ENCODE results near the gene C4orf33.

C4orf33 gene

GRCh38 chr4:129131343-129131742 is 35.4 kb downstream of the C4orf33 start:
- H3K4me1 Mint-ChIP-seq, result no peaks in the 10 kb centered on the region
- H3K4me3 Mint-ChIP-seq, result no peak overlapping the region
- H3K9me3 Mint-ChIP-seq, result peaks cover 8% of the 10 kb centered on the region
- peaks cover 4% of the 10 kb centered on the region for H3K27me3 Mint-ChIP-seq (ENCODE audit: low read depth, poor library complexity)
- no peak for TF ChIP-seq CTCF (IDR thresholded peaks at IDR 0.05)
- no peak overlapping the region for H3K27ac Mint-ChIP-seq
- no peaks in the 10 kb centered on the region for H3K36me3 Mint-ChIP-seq (ENCODE audit: low read depth)
- DNase-seq, result no peak

GRCh38 chr4:129136433-129136832 is 40.5 kb downstream of the C4orf33 start:
- Mint-ChIP-seq H3K27me3 (ENCODE audit: low read depth, poor library complexity) (peaks cover 4% of the 10 kb centered on the region), H3K4me1 (peaks cover 13% of the 10 kb centered on the region), H3K4me3 (no peak overlapping the region), H3K27ac (no peak overlapping the region), H3K9me3 (peaks cover 5% of the 10 kb centered on the region), H3K36me3 (ENCODE audit: low read depth) (no peaks in the 10 kb centered on the region)
- DNase-seq, result no peak
- TF ChIP-seq CTCF (IDR thresholded peaks at IDR 0.05), result no peak

- H3K27me3 Mint-ChIP-seq (ENCODE audit: low read depth, poor library complexity), result no peaks in the 10 kb centered on the region
Observed at GRCh38 chr4:129138810-129139496, 43.0 kb downstream of the C4orf33 start.

GRCh38 chr4:129140521-129140920 is 44.6 kb downstream of the C4orf33 start:
- H3K4me1 Mint-ChIP-seq, result peaks cover 13% of the 10 kb centered on the region
- no peaks in the 10 kb centered on the region for H3K9me3 Mint-ChIP-seq
- H3K36me3 Mint-ChIP-seq (ENCODE audit: low read depth), result no peaks in the 10 kb centered on the region
- H3K4me3 Mint-ChIP-seq, result no peak overlapping the region
- no peak for TF ChIP-seq CTCF (IDR thresholded peaks at IDR 0.05)
- H3K27me3 Mint-ChIP-seq (ENCODE audit: low read depth, poor library complexity), result no peaks in the 10 kb centered on the region
- no peak for DNase-seq
- no peak overlapping the region for H3K27ac Mint-ChIP-seq

More at GRCh38 chr4:129138810-129139496, 43.0 kb downstream of the C4orf33 start:
- no peak for DNase-seq
- H3K36me3 Mint-ChIP-seq (ENCODE audit: low read depth), result no peaks in the 10 kb centered on the region
- no peaks in the 10 kb centered on the region for H3K9me3 Mint-ChIP-seq
- TF ChIP-seq CTCF (IDR thresholded peaks at IDR 0.05), result no peak
- H3K27ac Mint-ChIP-seq, result no peak overlapping the region
- H3K4me3 Mint-ChIP-seq, result no peak overlapping the region
- H3K4me1 Mint-ChIP-seq, result peaks cover 13% of the 10 kb centered on the region

GRCh38 chr4:129143359-129143758 is 47.4 kb downstream of the C4orf33 start:
- H3K27ac Mint-ChIP-seq, result no peak overlapping the region
- no peak overlapping the region for H3K4me3 Mint-ChIP-seq
- H3K9me3 Mint-ChIP-seq, result no peaks in the 10 kb centered on the region
- DNase-seq, result no peak
- no peaks in the 10 kb centered on the region for H3K27me3 Mint-ChIP-seq (ENCODE audit: low read depth, poor library complexity)
- H3K4me1 Mint-ChIP-seq, result peaks cover 12% of the 10 kb centered on the region
- no peak for TF ChIP-seq CTCF (IDR thresholded peaks at IDR 0.05)
- no peaks in the 10 kb centered on the region for H3K36me3 Mint-ChIP-seq (ENCODE audit: low read depth)

GRCh38 chr4:129144755-129145206 is 48.8 kb downstream of the C4orf33 start:
- TF ChIP-seq CTCF (IDR thresholded peaks at IDR 0.05), result no peak
- Mint-ChIP-seq H3K9me3 (no peaks in the 10 kb centered on the region), H3K4me1 (no peaks in the 10 kb centered on the region), H3K36me3 (ENCODE audit: low read depth) (no peaks in the 10 kb centered on the region), H3K27ac (no peak overlapping the region), H3K27me3 (ENCODE audit: low read depth, poor library complexity) (no peaks in the 10 kb centered on the region), H3K4me3 (no peak overlapping the region)
- DNase-seq, result no peak

Data from nephron progenitor cell (in vitro differentiated cells).